ENCODE results near the gene CLASP1. TPM values are rescaled to one million over a fixed set of nuclear protein-coding genes. Genes with fewer than 3 reads are reported as not detected.
"Not testable (repeated sequence)": the region's sequence is repeated elsewhere in the genome, so short reads cannot be mapped to it uniquely, and the experiment has no call there.

The CLASP1 gene
- total and polyA plus RNA-seq, 2 donors (not counting 3 experiments of a cell fraction or from before 2014, with no cell fraction given): 10.0 to 57.9 TPM

DNA sequence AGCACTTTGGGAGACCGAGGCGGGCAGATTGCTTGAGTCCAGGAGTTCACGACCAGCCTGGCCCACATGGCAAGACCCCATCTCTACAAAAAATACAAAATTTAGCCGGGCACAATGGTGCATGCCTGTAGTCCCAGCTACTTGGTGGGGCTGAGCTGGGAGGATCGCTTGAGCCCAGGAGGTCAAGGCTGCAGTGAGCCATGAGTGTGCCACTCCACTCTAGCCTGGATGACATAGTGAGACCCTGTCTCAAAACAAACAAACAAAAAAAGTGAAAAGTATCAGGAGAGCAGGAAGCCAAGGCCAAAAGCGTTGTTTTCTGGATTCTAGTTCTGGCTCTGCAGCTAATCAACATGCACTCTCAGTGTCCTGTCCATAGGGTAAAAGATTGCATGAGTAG, 10.7 kb upstream of the CLASP1 start:
- no peak overlapping the region for H3K4me2 ChIP-seq (ENCODE audit: insufficient read depth, low read length)
- no peak overlapping the region for H3K27ac ChIP-seq (ENCODE audit: insufficient read depth, low read depth, low read length)
- no peaks in the 10 kb centered on the region for H3K79me2 ChIP-seq (ENCODE audit: control insufficient read depth, insufficient read depth, low read length)
- H3K36me3 ChIP-seq (ENCODE audit: control insufficient read depth in 2 of 2, extremely low read depth in 1 of 2, insufficient read depth in 2 of 2, low read length in 2 of 2): no peaks in the 10 kb centered on the region
- no peak overlapping the region for H3K9ac ChIP-seq (replicated peaks; ENCODE audit: extremely low read depth, insufficient read depth, low read length)
- H3K4me3 ChIP-seq (replicated peaks in 1 of 3; ENCODE audit: insufficient read depth in 1 of 3, low read depth in 1 of 3, low read length in 3 of 3): no peak overlapping the region
- DNase-seq (ENCODE audit: low read depth, low spot score): no peak
- intact Hi-C loops (cut with micrococcal nuclease): no loop called here
- no peaks in the 10 kb centered on the region for H3K9me1 ChIP-seq (replicated peaks; ENCODE audit: control insufficient read depth, extremely low read depth, insufficient read depth, low read length)
- POLR2A ChIA-PET: no interaction called here
- no peaks in the 10 kb centered on the region for H3K4me1 ChIP-seq (ENCODE audit: control insufficient read depth, extremely low read depth, insufficient read depth, low read length)
- FAIRE-seq: no peak
- CTCF ChIA-PET: no interaction called here
- H3K9me3 ChIP-seq (replicated peaks; ENCODE audit: control insufficient read depth, insufficient read depth, low read length): no peaks in the 10 kb centered on the region
- H2AFZ ChIP-seq (ENCODE audit: low read depth, low read length): no peak overlapping the region
- no TSS peak for BruUV-seq (replicated peaks)
- no peaks in the 10 kb centered on the region for H4K20me1 ChIP-seq (replicated peaks; ENCODE audit: control insufficient read depth, extremely low read depth, insufficient read depth, low read length)
- TF ChIP-seq POLR2A (IDR thresholded peaks at IDR 0.05; ENCODE audit: low read depth, low read length): no peak
- TF ChIP-seq MYC (IDR thresholded peaks at IDR 0.05; ENCODE audit: low read depth, low read length): no peak
- TF ChIP-seq EZH2 (IDR thresholded peaks at IDR 0.05; ENCODE audit: borderline replicate concordance, low read depth, low read length, severe bottlenecking): no peak
- TF ChIP-seq POLR2AphosphoS5 (IDR thresholded peaks at IDR 0.05; ENCODE audit: insufficient read depth, low read depth, low read length): no peak
- TF ChIP-seq FOS (IDR thresholded peaks at IDR 0.05; ENCODE audit: borderline replicate concordance, insufficient read depth, low read length): no peak
- TF ChIP-seq, protein P1, sequence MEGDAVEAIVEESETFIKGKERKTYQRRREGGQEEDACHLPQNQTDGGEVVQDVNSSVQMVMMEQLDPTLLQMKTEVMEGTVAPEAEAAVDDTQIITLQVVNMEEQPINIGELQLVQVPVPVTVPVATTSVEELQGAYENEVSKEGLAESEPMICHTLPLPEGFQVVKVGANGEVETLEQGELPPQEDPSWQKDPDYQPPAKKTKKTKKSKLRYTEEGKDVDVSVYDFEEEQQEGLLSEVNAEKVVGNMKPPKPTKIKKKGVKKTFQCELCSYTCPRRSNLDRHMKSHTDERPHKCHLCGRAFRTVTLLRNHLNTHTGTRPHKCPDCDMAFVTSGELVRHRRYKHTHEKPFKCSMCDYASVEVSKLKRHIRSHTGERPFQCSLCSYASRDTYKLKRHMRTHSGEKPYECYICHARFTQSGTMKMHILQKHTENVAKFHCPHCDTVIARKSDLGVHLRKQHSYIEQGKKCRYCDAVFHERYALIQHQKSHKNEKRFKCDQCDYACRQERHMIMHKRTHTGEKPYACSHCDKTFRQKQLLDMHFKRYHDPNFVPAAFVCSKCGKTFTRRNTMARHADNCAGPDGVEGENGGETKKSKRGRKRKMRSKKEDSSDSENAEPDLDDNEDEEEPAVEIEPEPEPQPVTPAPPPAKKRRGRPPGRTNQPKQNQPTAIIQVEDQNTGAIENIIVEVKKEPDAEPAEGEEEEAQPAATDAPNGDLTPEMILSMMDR (IDR thresholded peaks at IDR 0.05; ENCODE audit: extremely low read depth in 1 of 2, insufficient read depth in 1 of 2, low read depth in 1 of 2, low read length in 2 of 2): no peak
- TF ChIP-seq, protein P2, sequence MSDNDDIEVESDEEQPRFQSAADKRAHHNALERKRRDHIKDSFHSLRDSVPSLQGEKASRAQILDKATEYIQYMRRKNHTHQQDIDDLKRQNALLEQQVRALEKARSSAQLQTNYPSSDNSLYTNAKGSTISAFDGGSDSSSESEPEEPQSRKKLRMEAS (IDR thresholded peaks at IDR 0.05; ENCODE audit: insufficient read depth, insufficient read length): no peak
- no peak for TF ChIP-seq JUN (IDR thresholded peaks at IDR 0.05; ENCODE audit: borderline replicate concordance, insufficient read depth, insufficient read length, low read depth)
- TF ChIP-seq GATA2 (IDR thresholded peaks at IDR 0.05; ENCODE audit: insufficient read depth, insufficient read length, low read depth, low read length): no peak
- dilution Hi-C loops (cut with MboI; ENCODE audit: extremely low pct_ligation_motif_present, low sequenced_read_pairs): no loop called here
- no peaks in the 10 kb centered on the region for H3K27me3 ChIP-seq (ENCODE audit: control insufficient read depth in 2 of 2, insufficient read depth in 2 of 2, low read length in 2 of 2)

DNA sequence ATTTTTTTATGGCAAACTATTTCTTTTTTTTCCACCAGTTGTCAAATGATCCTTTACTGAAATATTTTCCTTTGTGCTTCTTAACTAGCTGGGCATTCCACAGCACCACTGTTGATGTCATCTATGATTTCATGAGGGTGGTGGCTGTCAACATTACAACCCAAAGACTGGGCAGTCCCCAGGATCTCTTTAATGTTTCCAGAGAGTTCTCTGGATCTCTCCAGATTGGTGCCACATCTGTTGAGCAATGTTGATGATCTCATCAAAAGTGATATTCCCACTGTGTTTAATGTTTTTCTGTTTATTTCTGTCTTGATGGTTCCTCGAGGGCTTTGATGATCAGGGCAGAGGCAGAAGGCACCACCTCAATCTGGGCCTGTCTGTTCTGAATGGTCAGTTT, 9.1 kb upstream of the CLASP1 start:
- H3K79me2 ChIP-seq (ENCODE audit: control insufficient read depth, insufficient read depth, low read length); intact Hi-C loops (cut with micrococcal nuclease); FAIRE-seq; H2AFZ ChIP-seq (ENCODE audit: low read depth, low read length); BruUV-seq (replicated peaks); H3K27me3 ChIP-seq (ENCODE audit: control insufficient read depth in 2 of 2, insufficient read depth in 2 of 2, low read length in 2 of 2); H3K36me3 ChIP-seq (ENCODE audit: control insufficient read depth in 2 of 2, extremely low read depth in 1 of 2, insufficient read depth in 2 of 2, low read length in 2 of 2); H3K9me1 ChIP-seq (replicated peaks; ENCODE audit: control insufficient read depth, extremely low read depth, insufficient read depth, low read length); H3K9me3 ChIP-seq (replicated peaks; ENCODE audit: control insufficient read depth, insufficient read depth, low read length); H4K20me1 ChIP-seq (replicated peaks; ENCODE audit: control insufficient read depth, extremely low read depth, insufficient read depth, low read length); POLR2A ChIA-PET; H3K27ac ChIP-seq (ENCODE audit: insufficient read depth, low read depth, low read length); H3K9ac ChIP-seq (replicated peaks; ENCODE audit: extremely low read depth, insufficient read depth, low read length); DNase-seq (ENCODE audit: low read depth, low spot score); H3K4me2 ChIP-seq (ENCODE audit: insufficient read depth, low read length); H3K4me3 ChIP-seq (replicated peaks in 1 of 3; ENCODE audit: insufficient read depth in 1 of 3, low read depth in 1 of 3, low read length in 3 of 3); H3K4me1 ChIP-seq (ENCODE audit: control insufficient read depth, extremely low read depth, insufficient read depth, low read length); dilution Hi-C loops (cut with MboI; ENCODE audit: extremely low pct_ligation_motif_present, low sequenced_read_pairs): not testable (repeated sequence)
- CTCF ChIA-PET: interaction anchor here (1.0 to 1.6 kb wide), 2 partner anchors 8 to 23 kb away, joined by 3 read pairs; no protein-coding TSS in a partner anchor

All from endothelial cell of umbilical vein (primary cell).